ENCODE measurements around the gene C16orf90. TPM values are rescaled to one million over a fixed set of nuclear protein-coding genes. Genes with fewer than 3 reads are reported as not detected.

The C16orf90 gene
- total and polyA plus RNA-seq, 3 experiments from 2014 or later, result not detected

DNA sequence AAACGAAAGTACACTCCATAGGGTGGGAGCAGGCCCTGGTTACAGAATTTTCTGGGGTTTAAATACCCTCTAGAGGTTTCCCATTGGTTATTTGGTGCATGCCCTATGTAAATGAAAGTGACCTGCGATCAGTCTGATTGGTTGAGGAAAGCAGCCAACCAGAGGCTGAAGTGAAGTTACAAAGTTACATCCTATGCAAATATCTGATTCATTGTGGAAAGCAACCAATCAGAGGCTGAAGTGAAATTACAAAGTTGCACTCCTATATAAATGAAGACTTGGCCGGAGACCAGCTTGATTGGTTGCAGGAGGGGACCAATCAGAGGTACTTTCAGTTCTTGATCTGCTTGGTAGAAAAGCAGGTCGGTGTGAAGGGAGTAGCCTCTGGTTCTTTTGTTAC lies 27.4 kb downstream of the C16orf90 start:
- ChIA-PET POLR2A (no interaction called here), CTCF (no interaction called here)
- Histone ChIP-seq H3K9me3 (ENCODE audit: low read length) (no peaks in the 10 kb centered on the region), H3K27ac (ENCODE audit: low read depth, low read length) (no peak overlapping the region), H3K4me1 (ENCODE audit: insufficient read depth, low read length) (peaks cover 32% of the 10 kb centered on the region), H3K27me3 (ENCODE audit: insufficient read depth, low read length, poor library complexity, severe bottlenecking) (no peaks in the 10 kb centered on the region), H3K4me3 (ENCODE audit: low read length) (no peak overlapping the region), H3K36me3 (ENCODE audit: insufficient read depth, low read length) (peaks cover 9% of the 10 kb centered on the region)
- Mint-ChIP-seq H3K27me3 (no peaks in the 10 kb centered on the region), H3K4me1 (peaks cover 54 to 88% (median 73%) of the 10 kb centered on the region in 3 donors), H3K9me3 (no peaks in the 10 kb centered on the region), H3K4me3 (peak overlapping the region in 2 of 7 donors; percentile 35 to 69), H3K27ac (peak overlapping the region in 5 of 8 donors; percentile 23 to 73 (median 43)), H3K36me3 (peaks cover 4 to 52% (median 8%) of the 10 kb centered on the region in 3 donors)
- DNase-seq, result no peak

DNA sequence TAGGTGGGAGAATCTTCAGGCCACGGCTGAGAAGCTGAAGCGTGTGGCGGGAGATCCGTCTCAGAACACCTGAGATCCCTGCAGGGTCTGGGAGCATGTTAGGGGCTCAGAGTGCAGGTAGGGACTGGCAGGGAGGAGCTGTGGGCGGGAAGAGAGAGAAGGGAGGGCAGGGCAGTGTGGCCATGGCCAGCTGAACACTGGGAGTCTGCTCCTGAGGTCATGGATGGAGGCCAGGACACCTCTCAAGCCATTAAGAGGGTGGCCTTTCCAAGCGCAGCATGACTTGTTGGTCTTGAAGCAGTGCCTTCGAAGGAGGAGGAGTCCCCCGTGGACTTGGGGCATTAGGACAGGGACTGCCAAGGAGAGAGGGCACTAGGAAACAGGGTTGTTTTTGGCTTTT lies 28.1 kb downstream of the C16orf90 start:
- Mint-ChIP-seq H3K27me3 (no peaks in the 10 kb centered on the region), H3K9me3 (no peaks in the 10 kb centered on the region), H3K27ac (peak overlapping the region; percentile 3 to 94 (median 48)), H3K4me3 (peak overlapping the region in 1 of 7 donors; percentile 72), H3K36me3 (peaks cover 0 to 46% (median 4%) of the 10 kb centered on the region in 3 donors), H3K4me1 (peaks cover 52 to 87% (median 70%) of the 10 kb centered on the region in 3 donors)
- Histone ChIP-seq H3K4me1 (ENCODE audit: insufficient read depth, low read length) (peaks cover 33% of the 10 kb centered on the region), H3K27me3 (ENCODE audit: insufficient read depth, low read length, poor library complexity, severe bottlenecking) (no peaks in the 10 kb centered on the region), H3K36me3 (ENCODE audit: insufficient read depth, low read length) (peaks cover 9% of the 10 kb centered on the region), H3K9me3 (ENCODE audit: low read length) (no peaks in the 10 kb centered on the region), H3K4me3 (ENCODE audit: low read length) (no peak overlapping the region), H3K27ac (ENCODE audit: low read depth, low read length) (no peak overlapping the region)
- ChIA-PET CTCF (no interaction called here), POLR2A (interaction anchor here (0.5 to 0.6 kb wide), 2 partner anchors 43 to 245 kb away, joined by 3 read pairs; no protein-coding TSS in a partner anchor)
- DNase-seq, result peak in 1 of 5 donors; percentile 25

DNA sequence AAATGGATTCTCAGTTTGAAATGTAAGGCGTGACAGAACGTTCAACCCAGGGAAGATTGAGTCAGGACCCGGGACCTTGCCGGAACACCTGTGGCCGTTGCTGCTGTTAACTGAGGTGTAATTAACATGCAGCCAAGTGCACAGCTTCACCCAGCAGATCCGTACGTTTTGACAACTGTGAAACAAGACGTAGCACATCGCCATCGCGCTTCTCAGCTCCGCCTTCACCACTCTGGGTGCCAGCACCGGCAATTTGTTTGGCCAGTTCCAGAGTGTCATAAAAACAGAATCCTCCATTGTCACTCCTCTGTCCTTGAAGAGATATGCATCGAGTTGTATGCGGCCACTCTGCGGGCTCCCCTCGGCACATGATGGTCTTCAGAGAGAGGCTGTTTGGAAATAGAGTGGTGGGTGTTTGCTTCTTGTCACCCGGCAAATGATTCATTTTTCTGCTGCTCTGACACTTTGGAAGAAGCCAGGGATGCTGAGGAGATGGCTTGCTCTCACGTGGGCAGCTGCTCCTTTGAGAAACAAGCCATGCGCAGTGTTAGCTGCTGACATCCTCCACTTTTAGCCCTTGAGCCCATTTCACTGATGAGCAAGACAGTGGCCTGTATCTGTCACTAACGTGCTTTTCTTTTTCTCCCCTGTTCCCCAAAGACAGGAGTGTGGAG lies 29.2 kb downstream of the C16orf90 start:
- Mint-ChIP-seq H3K4me1 (peaks cover 56 to 91% (median 76%) of the 10 kb centered on the region in 3 donors), H3K27me3 (no peaks in the 10 kb centered on the region), H3K27ac (peak overlapping the region in 2 of 8 donors; percentile 37 to 42), H3K36me3 (peaks cover 0 to 41% (median 4%) of the 10 kb centered on the region in 3 donors), H3K4me3 (peak overlapping the region in 2 of 7 donors; percentile 16 to 22), H3K9me3 (no peaks in the 10 kb centered on the region)
- POLR2A ChIA-PET, result no interaction called here
- CTCF ChIA-PET, result no interaction called here
- Histone ChIP-seq H3K4me3 (ENCODE audit: low read length) (no peak overlapping the region), H3K9me3 (ENCODE audit: low read length) (no peaks in the 10 kb centered on the region), H3K36me3 (ENCODE audit: insufficient read depth, low read length) (peaks cover 9% of the 10 kb centered on the region), H3K27ac (ENCODE audit: low read depth, low read length) (no peak overlapping the region), H3K27me3 (ENCODE audit: insufficient read depth, low read length, poor library complexity, severe bottlenecking) (no peaks in the 10 kb centered on the region), H3K4me1 (ENCODE audit: insufficient read depth, low read length) (peaks cover 41% of the 10 kb centered on the region)
- DNase-seq, result peak in 1 of 5 donors; percentile 20

DNA sequence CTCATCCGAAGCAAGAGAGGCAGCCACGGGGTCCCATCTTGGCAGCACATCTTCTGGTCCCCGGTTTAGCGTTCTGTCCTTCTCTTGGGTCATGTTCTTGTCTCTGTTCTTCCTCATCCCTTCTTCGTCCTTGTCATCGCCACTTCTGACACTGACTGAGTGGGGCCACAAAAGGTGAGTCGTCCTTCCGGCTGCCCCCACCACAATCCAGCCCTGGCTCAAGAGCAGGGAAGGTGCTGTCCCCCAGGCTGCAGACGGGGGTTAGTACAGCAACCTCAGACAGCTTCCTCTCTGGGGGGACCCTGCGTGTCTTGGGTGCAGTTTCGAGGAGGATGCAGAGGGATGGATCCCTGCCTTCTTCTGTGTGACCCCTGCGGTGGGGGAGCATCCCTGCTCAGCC lies 30.0 kb downstream of the C16orf90 start:
- POLR2A ChIA-PET, result interaction anchor here (0.7 kb wide), 1 partner anchor 388 kb away, joined by 4 read pairs; no protein-coding TSS in a partner anchor
- no peak overlapping the region for H3K4me3 Mint-ChIP-seq
- no peaks in the 10 kb centered on the region for H3K27me3 Mint-ChIP-seq
- DNase-seq, result peak in 1 of 5 donors; percentile 24
- no peak overlapping the region for H3K4me3 ChIP-seq (ENCODE audit: low read length)
- H3K27me3 ChIP-seq (ENCODE audit: insufficient read depth, low read length, poor library complexity, severe bottlenecking), result no peaks in the 10 kb centered on the region
- H3K27ac Mint-ChIP-seq, result peak overlapping the region in 3 of 8 donors; percentile 10 to 50 (median 27)
- no peaks in the 10 kb centered on the region for H3K9me3 Mint-ChIP-seq
- peaks cover 0 to 36% (median 4%) of the 10 kb centered on the region in 3 donors for H3K36me3 Mint-ChIP-seq
- H3K36me3 ChIP-seq (ENCODE audit: insufficient read depth, low read length), result peaks cover 9% of the 10 kb centered on the region
- peaks cover 57 to 93% (median 78%) of the 10 kb centered on the region in 3 donors for H3K4me1 Mint-ChIP-seq
- CTCF ChIA-PET, result no interaction called here
- no peak overlapping the region for H3K27ac ChIP-seq (ENCODE audit: low read depth, low read length)
- peaks cover 49% of the 10 kb centered on the region for H3K4me1 ChIP-seq (ENCODE audit: insufficient read depth, low read length)
- no peaks in the 10 kb centered on the region for H3K9me3 ChIP-seq (ENCODE audit: low read length)

DNA sequence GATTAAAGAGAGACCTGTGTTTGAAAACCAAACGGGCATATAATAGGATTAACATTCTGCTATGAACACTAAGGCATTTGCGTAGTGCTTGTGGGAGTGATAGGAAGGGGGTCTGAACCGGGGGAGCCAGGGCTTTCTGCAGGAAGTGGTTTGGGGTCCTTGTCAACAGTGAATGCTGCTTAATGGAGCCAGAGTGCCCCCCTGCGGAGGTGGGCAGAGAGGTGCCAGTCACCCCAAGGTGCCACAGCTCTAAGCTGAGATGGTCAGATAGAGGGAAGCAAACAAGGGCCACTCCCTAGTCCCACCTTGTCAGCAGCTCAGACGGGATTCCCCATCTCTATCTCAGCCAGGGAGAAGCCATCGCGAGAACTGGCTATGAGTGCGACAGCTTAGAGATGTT lies 34.1 kb downstream of the C16orf90 start:
- Mint-ChIP-seq H3K36me3 (peaks cover 0 to 15% (median 2%) of the 10 kb centered on the region in 3 donors), H3K4me1 (peaks cover 55 to 86% (median 69%) of the 10 kb centered on the region in 3 donors), H3K27ac (peak overlapping the region; percentile 63 to 96 (median 86)), H3K27me3 (no peaks in the 10 kb centered on the region), H3K4me3 (peak overlapping the region; percentile 30 to 74 (median 60)), H3K9me3 (no peaks in the 10 kb centered on the region)
- Histone ChIP-seq H3K27ac (ENCODE audit: low read depth, low read length) (no peak overlapping the region), H3K9me3 (ENCODE audit: low read length) (no peaks in the 10 kb centered on the region), H3K27me3 (ENCODE audit: insufficient read depth, low read length, poor library complexity, severe bottlenecking) (no peaks in the 10 kb centered on the region), H3K4me3 (ENCODE audit: low read length) (no peak overlapping the region), H3K36me3 (ENCODE audit: insufficient read depth, low read length) (peaks cover 3% of the 10 kb centered on the region), H3K4me1 (ENCODE audit: insufficient read depth, low read length) (peaks cover 60% of the 10 kb centered on the region)
- DNase-seq, result peak; percentile 24 to 80 (median 53)
- ChIA-PET CTCF (interaction anchor here (0.7 to 1.2 kb wide), 3 partner anchors 327 to 429 kb away, joined by 3 read pairs; partner anchors contain the start of gene ZNF213), POLR2A (no interaction called here)

DNA sequence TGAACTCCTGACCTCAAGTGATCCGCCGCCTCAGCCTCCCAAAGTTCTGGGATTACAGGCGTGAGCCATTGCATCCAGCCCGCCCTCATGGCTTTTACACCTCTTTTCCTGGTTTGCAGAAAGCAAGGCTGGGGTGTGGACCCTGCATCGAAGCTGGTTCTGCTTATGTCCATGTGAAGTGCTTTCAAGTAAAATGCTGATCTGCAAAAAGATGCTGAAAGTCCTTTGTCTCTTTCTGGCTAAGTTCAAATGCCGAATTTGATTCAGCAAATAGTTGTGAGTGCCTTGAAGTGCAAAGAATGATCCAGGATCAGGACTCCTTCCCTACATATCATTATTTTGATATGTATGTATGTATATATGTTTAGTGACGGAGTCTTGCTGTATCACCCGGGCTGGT lies 34.7 kb downstream of the C16orf90 start:
- no peak for DNase-seq
- Mint-ChIP-seq H3K27me3 (no peaks in the 10 kb centered on the region), H3K36me3 (peaks cover 0 to 10% (median 2%) of the 10 kb centered on the region in 3 donors), H3K27ac (peak overlapping the region in 7 of 8 donors; percentile 57 to 96 (median 85)), H3K4me1 (peaks cover 53 to 82% (median 65%) of the 10 kb centered on the region in 3 donors), H3K4me3 (peak overlapping the region; percentile 43 to 93 (median 66)), H3K9me3 (no peaks in the 10 kb centered on the region)
- H3K9me3 ChIP-seq (ENCODE audit: low read length), result no peaks in the 10 kb centered on the region
- no peaks in the 10 kb centered on the region for H3K27me3 ChIP-seq (ENCODE audit: insufficient read depth, low read length, poor library complexity, severe bottlenecking)
- CTCF ChIA-PET, result interaction anchor here (0.9 kb wide), 1 partner anchor 306 kb away, joined by 3 read pairs; no protein-coding TSS in a partner anchor
- H3K4me3 ChIP-seq (ENCODE audit: low read length), result no peak overlapping the region
- POLR2A ChIA-PET, result no interaction called here
- peaks cover 58% of the 10 kb centered on the region for H3K4me1 ChIP-seq (ENCODE audit: insufficient read depth, low read length)
- no peak overlapping the region for H3K27ac ChIP-seq (ENCODE audit: low read depth, low read length)
- H3K36me3 ChIP-seq (ENCODE audit: insufficient read depth, low read length), result no peaks in the 10 kb centered on the region

DNA sequence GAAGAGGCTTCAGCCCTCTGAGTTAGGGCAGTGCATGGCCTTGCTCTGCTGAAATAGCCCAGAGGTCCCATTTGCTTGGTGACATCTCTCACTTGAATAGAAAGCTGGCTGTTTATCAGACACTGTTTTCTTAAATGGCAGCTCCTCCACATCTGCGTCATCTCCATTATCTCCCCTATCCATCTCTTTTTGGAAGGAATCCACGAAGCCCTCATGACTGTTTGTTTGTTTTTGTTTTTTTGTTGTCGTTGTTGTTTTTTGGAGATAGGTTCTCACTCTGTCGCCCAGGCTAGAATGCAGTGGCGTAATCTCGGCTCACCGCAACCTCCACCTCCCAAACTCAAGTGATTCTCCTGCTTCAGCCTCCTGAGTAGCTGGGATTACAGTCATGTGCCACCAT lies 35.2 kb downstream of the C16orf90 start:
- H3K27ac ChIP-seq (ENCODE audit: low read depth, low read length), result no peak overlapping the region
- no peaks in the 10 kb centered on the region for H3K27me3 ChIP-seq (ENCODE audit: insufficient read depth, low read length, poor library complexity, severe bottlenecking)
- Mint-ChIP-seq H3K36me3 (peaks cover 0 to 7% (median 2%) of the 10 kb centered on the region in 3 donors), H3K27me3 (no peaks in the 10 kb centered on the region), H3K4me3 (peak overlapping the region; percentile 74 to 94 (median 93)), H3K27ac (peak overlapping the region in 7 of 8 donors; percentile 59 to 96 (median 83)), H3K9me3 (no peaks in the 10 kb centered on the region), H3K4me1 (peaks cover 49 to 78% (median 60%) of the 10 kb centered on the region in 3 donors)
- H3K4me1 ChIP-seq (ENCODE audit: insufficient read depth, low read length), result peaks cover 58% of the 10 kb centered on the region
- CTCF ChIA-PET, result interaction anchor here (0.9 kb wide), 1 partner anchor 306 kb away, joined by 3 read pairs; no protein-coding TSS in a partner anchor
- no peak for DNase-seq
- H3K9me3 ChIP-seq (ENCODE audit: low read length), result no peaks in the 10 kb centered on the region
- POLR2A ChIA-PET, result no interaction called here
- H3K4me3 ChIP-seq (ENCODE audit: low read length), result no peak overlapping the region
- H3K36me3 ChIP-seq (ENCODE audit: insufficient read depth, low read length), result no peaks in the 10 kb centered on the region
